ENCODE results near the gene LARP4B. TPM values are rescaled to one million over a fixed set of nuclear protein-coding genes. Genes with fewer than 3 reads are reported as not detected.

The LARP4B gene
- total RNA-seq, 2 donors from 2014 or later: 130 to 242 TPM

DNA sequence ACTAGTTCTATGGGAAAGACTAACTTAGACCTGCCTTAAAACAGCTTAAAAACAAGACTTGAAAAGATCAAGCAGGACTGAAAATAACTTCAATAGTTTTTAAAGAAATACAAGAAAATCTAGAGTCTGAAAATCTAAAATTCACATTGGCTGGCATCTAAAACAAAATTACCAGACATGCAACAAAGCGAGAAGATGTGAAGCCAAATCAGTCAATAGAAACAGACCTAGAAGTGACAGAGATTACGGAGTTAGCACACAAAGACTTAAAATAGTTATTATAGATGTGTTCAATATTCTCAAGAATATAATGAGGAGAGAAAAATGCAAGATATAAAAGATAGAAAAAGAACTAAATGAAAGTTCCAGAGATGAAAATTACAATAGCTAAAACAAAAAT lies 163.7 kb downstream of the LARP4B start:
- no peaks in the 10 kb centered on the region for H3K4me1 Mint-ChIP-seq (ENCODE audit: low read depth in 2 of 2)
- ATAC-seq: no peak

DNA sequence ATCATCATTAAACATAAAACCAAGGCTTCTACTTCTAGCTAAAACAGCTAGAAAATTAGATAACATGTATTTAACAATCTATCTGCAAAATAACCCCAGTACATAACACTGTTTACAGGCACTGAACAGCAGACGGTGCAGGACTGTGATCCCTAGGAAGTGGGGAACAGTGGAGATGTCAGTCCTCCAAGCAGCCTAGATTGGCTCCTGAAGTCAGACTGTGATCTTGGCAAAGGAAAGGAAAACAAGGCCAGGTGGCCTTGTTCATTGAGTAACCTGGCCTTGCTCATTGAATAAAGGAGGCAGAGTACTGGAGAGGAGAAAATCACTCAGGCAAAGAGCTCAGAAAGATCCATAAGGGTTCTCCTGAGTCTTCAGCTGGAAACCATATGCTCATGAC lies 164.3 kb downstream of the LARP4B start:
- no peaks in the 10 kb centered on the region for H3K4me1 Mint-ChIP-seq (ENCODE audit: low read depth in 2 of 2)
- DNase-seq (ENCODE audit: low spot score) (no peak), ATAC-seq (no peak)
- H3K27me3 Mint-ChIP-seq: peaks cover 13 to 20% of the 10 kb centered on the region in 2 donors
- no peak overlapping the region for H3K4me3 Mint-ChIP-seq
- no peak overlapping the region for H3K27ac Mint-ChIP-seq
- peaks cover 21% of the 10 kb centered on the region for H3K9me3 Mint-ChIP-seq
- peaks cover 13% of the 10 kb centered on the region for H3K36me3 Mint-ChIP-seq

More for the DNA sequence above, 163.7 kb downstream of the LARP4B start:
- Mint-ChIP-seq H3K4me3 (no peak overlapping the region), H3K27ac (no peak overlapping the region), H3K36me3 (peaks cover 7% of the 10 kb centered on the region), H3K9me3 (peaks cover 16% of the 10 kb centered on the region), H3K27me3 (peaks cover 7 to 15% of the 10 kb centered on the region in 2 donors)
- no peak for DNase-seq (ENCODE audit: low spot score)

DNA sequence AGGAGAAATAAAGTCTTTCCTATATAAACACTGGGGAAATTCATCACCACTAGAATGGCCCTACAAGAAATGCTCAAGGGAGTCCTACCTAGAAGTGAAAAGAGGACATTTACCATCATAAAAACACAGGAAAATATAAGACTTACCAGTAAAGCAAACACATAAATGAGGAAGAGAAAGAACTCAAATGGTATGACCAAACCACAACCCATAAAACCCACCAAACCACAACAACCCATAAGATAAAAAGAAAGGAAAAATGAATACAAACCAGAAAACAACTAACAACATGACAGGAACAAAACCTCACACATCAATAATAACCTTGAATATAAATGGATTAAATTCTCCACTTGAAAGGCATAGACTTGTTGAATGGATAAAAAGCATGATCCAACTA lies 170.1 kb downstream of the LARP4B start:
- H3K4me3 Mint-ChIP-seq: no peak overlapping the region
- ATAC-seq (no peak), DNase-seq (ENCODE audit: low spot score) (no peak)
- no peak overlapping the region for H3K27ac Mint-ChIP-seq
- H3K9me3 Mint-ChIP-seq: peaks cover 26% of the 10 kb centered on the region
- peaks cover 26 to 32% of the 10 kb centered on the region in 2 donors for H3K27me3 Mint-ChIP-seq
- H3K4me1 Mint-ChIP-seq (ENCODE audit: low read depth in 2 of 2): peaks cover 14% of the 10 kb centered on the region in 2 donors
- peaks cover 34% of the 10 kb centered on the region for H3K36me3 Mint-ChIP-seq

DNA sequence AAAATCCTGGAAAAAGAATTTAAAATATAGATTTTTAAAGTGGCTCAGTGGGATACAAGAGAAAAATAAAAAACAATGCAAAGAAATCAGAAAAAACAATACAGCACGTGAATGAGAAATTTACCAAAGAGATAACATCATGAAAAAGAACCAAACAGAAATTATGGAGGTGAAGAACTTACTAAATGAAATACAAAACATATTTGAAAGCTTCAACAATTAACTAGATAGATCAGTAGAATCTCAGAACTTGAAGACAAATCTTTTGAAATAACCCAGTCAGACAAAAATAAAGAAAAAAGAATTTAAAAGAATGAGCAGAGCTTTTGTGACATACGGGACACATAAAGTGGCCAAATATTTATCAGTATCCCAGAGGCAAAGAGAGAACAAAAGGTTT lies 170.9 kb downstream of the LARP4B start:
- Mint-ChIP-seq H3K27me3 (peaks cover 27 to 34% of the 10 kb centered on the region in 2 donors), H3K4me3 (peak overlapping the region; percentile 31), H3K4me1 (ENCODE audit: low read depth in 2 of 2) (peaks cover 14% of the 10 kb centered on the region in 2 donors), H3K36me3 (peaks cover 35% of the 10 kb centered on the region), H3K9me3 (peaks cover 26% of the 10 kb centered on the region), H3K27ac (no peak overlapping the region)
- ATAC-seq (no peak), DNase-seq (ENCODE audit: low spot score) (no peak)

DNA sequence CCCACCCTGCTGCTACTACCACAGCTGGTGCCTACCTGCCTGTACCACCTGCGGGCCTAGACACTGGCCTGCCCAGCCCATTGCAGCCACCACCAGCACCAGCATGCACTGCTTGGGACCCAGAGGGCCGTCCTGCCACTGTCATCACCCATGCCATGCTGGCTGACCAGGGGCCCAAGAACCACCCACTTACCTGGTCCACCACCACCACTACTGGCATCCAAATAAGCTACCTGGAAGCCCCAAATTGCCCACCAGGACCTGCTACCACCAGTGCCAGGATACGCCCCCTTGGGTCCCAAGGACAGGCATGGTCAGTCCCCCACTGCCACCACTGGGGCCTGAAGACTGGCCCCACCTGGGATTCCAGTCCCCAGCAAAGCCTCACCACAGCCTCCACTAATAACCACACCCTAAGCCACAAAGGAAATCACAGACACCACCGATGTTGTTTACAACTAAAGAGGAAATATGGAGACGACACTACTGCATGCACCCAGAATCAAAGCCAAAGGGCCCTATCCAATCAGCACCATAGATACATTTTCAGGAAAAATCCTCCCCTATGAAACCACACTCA lies 171.5 kb downstream of the LARP4B start:
- Mint-ChIP-seq H3K27me3 (peaks cover 32 to 40% of the 10 kb centered on the region in 2 donors), H3K36me3 (peaks cover 41% of the 10 kb centered on the region), H3K4me3 (peak overlapping the region; percentile 31), H3K9me3 (peaks cover 32% of the 10 kb centered on the region), H3K4me1 (ENCODE audit: low read depth in 2 of 2) (peaks cover 14% of the 10 kb centered on the region in 2 donors), H3K27ac (no peak overlapping the region)
- ATAC-seq (no peak), DNase-seq (ENCODE audit: low spot score) (no peak)

Other genes with a start within 250 kb of the LARP4B start
- gene DIP2C, start 242.0 kb downstream of the LARP4B start, total RNA-seq: under 1 TPM; 0.57 to 0.98 TPM
- 100 to 1,000 TPM; 123 to 160 TPM for gene GTPBP4, start 56.7 kb upstream of the LARP4B start, total RNA-seq
- not detected for gene IDI2, start 94.2 kb upstream of the LARP4B start, total RNA-seq
- 100 to 1,000 TPM in 1 of 2 donors, 10 to 100 TPM in 1; 85.7 to 140 TPM for gene IDI1, start 117.4 kb upstream of the LARP4B start, total RNA-seq
- 10 to 100 TPM; 31.8 to 37.6 TPM for gene WDR37, start 124.7 kb upstream of the LARP4B start, total RNA-seq

Measured in natural killer cell treated with Interleukin-12 subunit alpha and Interleukin-12 subunit beta and Interleukin-15 and Interleukin-18, amount 100 ng/mL, for 72 hours (primary cell).